Chondrocyte (in vitro differentiated cells): ENCODE measurements around the gene FBH1. TPM values are rescaled to one million over a fixed set of nuclear protein-coding genes. Genes with fewer than 3 reads are reported as not detected.

Experiments
- DNase-seq: peaks from one replicate; pipeline ENCODE4 v3.0.0; 2021; ENCODE audit warnings: mixed read lengths, low spot score
- H3K27ac Mint-ChIP-seq: one replicate; pipeline ENCODE4 v1.8.0; 2021; ENCODE audit warnings: mild to moderate bottlenecking, moderate library complexity, mixed read lengths; ENCODE audit not compliant: unreplicated experiment
- H3K27me3 Mint-ChIP-seq: 2 replicates; pipeline ENCODE4 v1.8.0; 2021; ENCODE audit warnings: low read depth, mixed read lengths
- H3K36me3 Mint-ChIP-seq: 2 replicates; pipeline ENCODE4 v1.8.0; 2021; ENCODE audit warnings: low read depth, mixed read lengths
- H3K4me1 Mint-ChIP-seq: 2 replicates; pipeline ENCODE4 v1.8.0; 2021; ENCODE audit warnings: low read depth, mild to moderate bottlenecking, mixed read lengths
- H3K4me3 Mint-ChIP-seq: one replicate; pipeline ENCODE4 v1.8.0; 2021; ENCODE audit warnings: mild to moderate bottlenecking, moderate library complexity, mixed read lengths; ENCODE audit not compliant: unreplicated experiment
- H3K9me3 Mint-ChIP-seq: 2 replicates; pipeline ENCODE4 v1.8.0; 2021; ENCODE audit warnings: low read depth, mixed read lengths
- CTCF ChIP-seq: fragments of 200-600 bp; sonication (generic); IDR thresholded peaks from 2 replicates; pipeline ENCODE4 v1.5.0; 2021; ENCODE audit warnings: antibody characterized with exemption, mild to moderate bottlenecking, moderate library complexity
- total RNA-seq: library from RNA; stranded (reverse); gene quantifications from 3 replicates; pipeline ENCODE4 v1.2.1, GENCODE V29; 2021

FBH1 gene
- total RNA-seq, 1 donor from 2014 or later, result 62.2 TPM

- peaks cover 46% of the 10 kb centered on the region for H3K4me1 Mint-ChIP-seq
- no peaks in the 10 kb centered on the region for H3K9me3 Mint-ChIP-seq
- peaks cover 3% of the 10 kb centered on the region for H3K36me3 Mint-ChIP-seq
- H3K27ac Mint-ChIP-seq, result peak overlapping the region; percentile 91
- no peaks in the 10 kb centered on the region for H3K27me3 Mint-ChIP-seq
- no peak for TF ChIP-seq CTCF
- DNase-seq, result no peak
- peak overlapping the region; percentile 85 for H3K4me3 Mint-ChIP-seq
These were observed 441 bp downstream of the FBH1 start for GRCh38 chr10:5890452-5890915.

- TF ChIP-seq CTCF, result no peak
- peak overlapping the region; percentile 85 for H3K4me3 Mint-ChIP-seq
- peaks cover 46% of the 10 kb centered on the region for H3K4me1 Mint-ChIP-seq
- no peak for DNase-seq
- peak overlapping the region; percentile 91 for H3K27ac Mint-ChIP-seq
- H3K9me3 Mint-ChIP-seq, result no peaks in the 10 kb centered on the region
- H3K27me3 Mint-ChIP-seq, result no peaks in the 10 kb centered on the region
- peaks cover 6% of the 10 kb centered on the region for H3K36me3 Mint-ChIP-seq
These were observed 966 bp downstream of the FBH1 start for GRCh38 chr10:5891009-5891408.

GRCh38 chr10:5892007-5892406 lies 2.0 kb downstream of the FBH1 start:
- H3K27ac Mint-ChIP-seq, result peak overlapping the region; percentile 58
- no peaks in the 10 kb centered on the region for H3K9me3 Mint-ChIP-seq
- no peak for DNase-seq
- no peaks in the 10 kb centered on the region for H3K27me3 Mint-ChIP-seq
- H3K4me1 Mint-ChIP-seq, result peaks cover 44% of the 10 kb centered on the region
- peaks cover 6% of the 10 kb centered on the region for H3K36me3 Mint-ChIP-seq
- no peak for TF ChIP-seq CTCF
- peak overlapping the region; percentile 13 for H3K4me3 Mint-ChIP-seq

GRCh38 chr10:5893321-5893720 lies 3.3 kb downstream of the FBH1 start:
- H3K4me1 Mint-ChIP-seq, result peaks cover 39% of the 10 kb centered on the region
- TF ChIP-seq CTCF, result no peak
- H3K9me3 Mint-ChIP-seq, result peaks cover 4% of the 10 kb centered on the region
- no peak overlapping the region for H3K27ac Mint-ChIP-seq
- H3K27me3 Mint-ChIP-seq, result no peaks in the 10 kb centered on the region
- DNase-seq, result no peak
- H3K4me3 Mint-ChIP-seq, result no peak overlapping the region
- H3K36me3 Mint-ChIP-seq, result peaks cover 13% of the 10 kb centered on the region

- H3K36me3 Mint-ChIP-seq, result peaks cover 13% of the 10 kb centered on the region
- no peak for TF ChIP-seq CTCF
- H3K27me3 Mint-ChIP-seq, result no peaks in the 10 kb centered on the region
- H3K4me3 Mint-ChIP-seq, result no peak overlapping the region
- no peak for DNase-seq
- peaks cover 4% of the 10 kb centered on the region for H3K9me3 Mint-ChIP-seq
- H3K4me1 Mint-ChIP-seq, result peaks cover 33% of the 10 kb centered on the region
- H3K27ac Mint-ChIP-seq, result no peak overlapping the region
These were observed 4.4 kb downstream of the FBH1 start for GRCh38 chr10:5894403-5894802.
